A549 (cell line): ENCODE measurements around the gene LAMA1. TPM values are rescaled to one million over a fixed set of nuclear protein-coding genes. Genes with fewer than 3 reads are reported as not detected.

ENCODE experiments used
- ATAC-seq, 2 experiments: fragments of 200-7000 bp in 1 of 2; fragments of >200 bp in 1 of 2; cut with Nextera tagmentation in 1 of 2; cut with Tn5 transposase in 1 of 2; 3 replicates each; pipeline versions ENCODE4 v1.8.0 to v1.9.1; 2018 to 2020; ENCODE audit warnings: mild to moderate bottlenecking in 1 of 2, moderate library complexity in 1 of 2
- CTCF ChIA-PET: fragments of 300-600 bp; sonication (Branson Sonifier 250); formaldehyde crosslinking; extraction: SDS; loops from one replicate; lab custom pipeline; 2021; ENCODE audit warnings: antibody characterized with exemption, inconsistent platforms; lab: Yijun Ruan, JAX
- POLR2A ChIA-PET: fragments of 350-600 bp; formaldehyde crosslinking; extraction: SDS; loops from one replicate; lab custom pipeline; 2021; ENCODE audit warnings: antibody characterized with exemption, inconsistent platforms; lab: Yijun Ruan, JAX
- DNase-seq, 2 experiments: peaks; one replicate each; pipeline versions ENCODE4 v3.0.0 to v3.0.0-alpha.2; 2011 to 2016; ENCODE audit warnings: low read depth in 1 of 2, low spot score in 1 of 2
- FAIRE-seq: peaks from 2 replicates; lab custom pipeline; 2011; peaks lifted over from hg19 to GRCh38; lab: Jason Lieb, UNC
- H3K27ac ChIP-seq, 2 experiments: fragments of >200 bp; sonication (Bioruptor Twin); formaldehyde crosslinking; 3 replicates each; pipeline ENCODE4 v1.5.1; 2016 to 2017
- H3K4me1 ChIP-seq: fragments of >200 bp; sonication (Bioruptor Twin); formaldehyde crosslinking; 3 replicates; pipeline ENCODE4 v1.6.1; 2016
- H3K4me2 ChIP-seq: fragments of >200 bp; sonication (Bioruptor Twin); formaldehyde crosslinking; 3 replicates; pipeline ENCODE4 v1.6.1; 2016
- H3K4me3 ChIP-seq: fragments of >200 bp; sonication (Bioruptor Twin); formaldehyde crosslinking; 3 replicates; pipeline ENCODE4 v1.5.1; 2016
- H3K9me3 ChIP-seq: fragments of >200 bp; sonication (Bioruptor Twin); formaldehyde crosslinking; 3 replicates; pipeline ENCODE4 v1.6.1; 2016
- CEBPB ChIP-seq, 2 experiments: fragments of >200 bp in 1 of 2; sonication (Bioruptor Twin) in 1 of 2; formaldehyde crosslinking in 1 of 2; IDR thresholded peaks; 2 replicates each; pipeline ENCODE4 v1.6.1; 2012 to 2016
- CHD4 ChIP-seq: fragments of 200-600 bp; sonication (generic); IDR thresholded peaks from 2 replicates; pipeline ENCODE4 v1.6.1; 2016; ENCODE audit warnings: antibody characterized with exemption, mild to moderate bottlenecking, borderline replicate concordance
- FOXS1 ChIP-seq: fragments of 250-450 bp; sonication (Bioruptor Pico); IDR thresholded peaks from 2 replicates; pipeline ENCODE4 v1.5.0; 2020; ENCODE audit warnings: mild to moderate bottlenecking, moderate library complexity
- HOXA7 ChIP-seq: fragments of 250-450 bp; sonication (Bioruptor Pico); IDR thresholded peaks from 2 replicates; pipeline ENCODE4 v1.5.0; 2020; ENCODE audit warnings: mild to moderate bottlenecking, moderate library complexity
- RCOR1 ChIP-seq: fragments of 150-350 bp; IDR thresholded peaks from 2 replicates; pipeline ENCODE4 v1.6.1; 2014; ENCODE audit warnings: antibody characterized with exemption, low read length, low read depth
- SREBF2 ChIP-seq: fragments of 450-650 bp; IDR thresholded peaks from 2 replicates; pipeline ENCODE4 v1.6.1; 2014; ENCODE audit warnings: mild to moderate bottlenecking, moderate library complexity
- TP53 ChIP-seq: fragments of 250-450 bp; sonication (Bioruptor Pico); IDR thresholded peaks from 2 replicates; pipeline ENCODE4 v1.5.0; 2021; ENCODE audit warnings: mild to moderate bottlenecking, moderate library complexity
- ZFP36 ChIP-seq: fragments of 450-650 bp; IDR thresholded peaks from 2 replicates; pipeline ENCODE4 v1.6.1; 2014; ENCODE audit warnings: borderline replicate concordance; ENCODE audit not compliant: partially characterized antibody
- WGBS: methylation state at CpG from one replicate; pipeline ENCODE4 v1.1.6; 2017; ENCODE audit errors: missing lambda C conversion rate; 5-methylcytosine and 5-hydroxymethylcytosine counted together
- polyA plus RNA-seq, 4 experiments: library from polyadenylated mRNA; depleted of rRNA in 3 of 4; stranded (reverse); fragments of >200 nt; fragmentation: RNase III in 1 of 4; extraction: RNeasy Plus Mini Kit Qiagen cat#74134 plus additional on column Dnase treatment in 1 of 4; gene quantifications; 2 replicates in 3 of 4; 3 replicates in 1 of 4; pipeline ENCODE4 v1.2.3, GENCODE V29; 2011 to 2017
- small RNA-seq, 6 experiments: library from RNA; depleted of rRNA; stranded (forward); fragments of <200 nt; gene quantifications; one replicate each; pipeline ENCODE3, GENCODE V24; 2012
- TF ChIP-seq, protein P1 (sequence below): fragments of 150-350 bp; IDR thresholded peaks from 2 replicates; pipeline ENCODE4 v1.6.1; 2014; ENCODE audit warnings: low read depth, mild to moderate bottlenecking, low read length
- TF ChIP-seq, protein P2 (sequence below): IDR thresholded peaks from 2 replicates; pipeline ENCODE4 v1.6.1; 2012
- TF ChIP-seq, protein P3 (sequence below): fragments of >200 bp; sonication (Bioruptor Twin); formaldehyde crosslinking; IDR thresholded peaks from 3 replicates; pipeline ENCODE4 v1.5.1; 2016

LAMA1 gene
- polyA plus RNA-seq, 2 of the 4 experiments (the other 2 are of a cell fraction): 0.05 to 0.06 TPM

DNA sequence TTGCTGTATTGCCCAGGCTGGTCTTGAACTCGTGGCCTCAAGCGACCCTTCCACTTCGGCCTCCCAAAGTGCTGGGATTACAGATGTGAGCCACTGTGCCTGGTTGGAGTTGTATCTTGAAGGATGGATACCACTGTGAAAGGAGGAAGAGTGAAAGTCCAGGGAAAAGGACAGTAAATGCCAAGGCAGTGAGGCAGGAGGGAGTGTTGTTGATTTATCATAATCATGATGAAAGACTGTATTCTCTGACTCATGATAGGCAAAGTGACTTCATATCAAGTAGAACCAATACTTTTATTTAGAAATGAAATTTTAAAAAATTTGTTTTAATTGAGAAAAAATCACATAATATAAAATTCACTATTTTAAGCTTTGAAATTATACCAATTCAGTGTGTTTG lies 225.8 kb downstream of the LAMA1 start:
- no peak for ATAC-seq
- WGBS: no CpG with 5 or more reads among the region's 3 CpGs
- CTCF ChIA-PET: no interaction called here
- no peak overlapping the region for H3K4me3 ChIP-seq
- no peaks in the 10 kb centered on the region for H3K4me1 ChIP-seq
- POLR2A ChIA-PET: no interaction called here
- H3K4me2 ChIP-seq: no peak overlapping the region
- H3K9me3 ChIP-seq: no peaks in the 10 kb centered on the region
- TF ChIP-seq FOXS1 (CRISPR knock-in tag) (no peak), TP53 (no peak), ZFP36 (no peak), RCOR1 (no peak), CHD4 (no peak), CEBPB (IDR thresholded peaks at IDR 0.05) (no peak), HOXA7 (CRISPR knock-in tag) (no peak), SREBF2 (no peak)
- TF ChIP-seq, protein P1, sequence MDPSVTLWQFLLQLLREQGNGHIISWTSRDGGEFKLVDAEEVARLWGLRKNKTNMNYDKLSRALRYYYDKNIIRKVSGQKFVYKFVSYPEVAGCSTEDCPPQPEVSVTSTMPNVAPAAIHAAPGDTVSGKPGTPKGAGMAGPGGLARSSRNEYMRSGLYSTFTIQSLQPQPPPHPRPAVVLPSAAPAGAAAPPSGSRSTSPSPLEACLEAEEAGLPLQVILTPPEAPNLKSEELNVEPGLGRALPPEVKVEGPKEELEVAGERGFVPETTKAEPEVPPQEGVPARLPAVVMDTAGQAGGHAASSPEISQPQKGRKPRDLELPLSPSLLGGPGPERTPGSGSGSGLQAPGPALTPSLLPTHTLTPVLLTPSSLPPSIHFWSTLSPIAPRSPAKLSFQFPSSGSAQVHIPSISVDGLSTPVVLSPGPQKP: no peak
- TF ChIP-seq, protein P2, sequence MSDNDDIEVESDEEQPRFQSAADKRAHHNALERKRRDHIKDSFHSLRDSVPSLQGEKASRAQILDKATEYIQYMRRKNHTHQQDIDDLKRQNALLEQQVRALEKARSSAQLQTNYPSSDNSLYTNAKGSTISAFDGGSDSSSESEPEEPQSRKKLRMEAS: no peak
- TF ChIP-seq, protein P3, sequence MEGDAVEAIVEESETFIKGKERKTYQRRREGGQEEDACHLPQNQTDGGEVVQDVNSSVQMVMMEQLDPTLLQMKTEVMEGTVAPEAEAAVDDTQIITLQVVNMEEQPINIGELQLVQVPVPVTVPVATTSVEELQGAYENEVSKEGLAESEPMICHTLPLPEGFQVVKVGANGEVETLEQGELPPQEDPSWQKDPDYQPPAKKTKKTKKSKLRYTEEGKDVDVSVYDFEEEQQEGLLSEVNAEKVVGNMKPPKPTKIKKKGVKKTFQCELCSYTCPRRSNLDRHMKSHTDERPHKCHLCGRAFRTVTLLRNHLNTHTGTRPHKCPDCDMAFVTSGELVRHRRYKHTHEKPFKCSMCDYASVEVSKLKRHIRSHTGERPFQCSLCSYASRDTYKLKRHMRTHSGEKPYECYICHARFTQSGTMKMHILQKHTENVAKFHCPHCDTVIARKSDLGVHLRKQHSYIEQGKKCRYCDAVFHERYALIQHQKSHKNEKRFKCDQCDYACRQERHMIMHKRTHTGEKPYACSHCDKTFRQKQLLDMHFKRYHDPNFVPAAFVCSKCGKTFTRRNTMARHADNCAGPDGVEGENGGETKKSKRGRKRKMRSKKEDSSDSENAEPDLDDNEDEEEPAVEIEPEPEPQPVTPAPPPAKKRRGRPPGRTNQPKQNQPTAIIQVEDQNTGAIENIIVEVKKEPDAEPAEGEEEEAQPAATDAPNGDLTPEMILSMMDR: no peak
- DNase-seq: no peak
- no peak overlapping the region for H3K27ac ChIP-seq
- no peak for FAIRE-seq

Small RNA genes within 50 kb of the gene (small RNA-seq; reads per million reads assigned to genes)
- gene RNU6-916P: 0 reads per million in 6 experiments

Other genes starting within 250 kb of the LAMA1 start
- not detected in 2 replicates for gene LRRC30, start 113.3 kb upstream of the LAMA1 start, polyA plus RNA-seq (2011; rRNA removed)
- not detected in 3 replicates for gene LRRC30, start 113.3 kb upstream of the LAMA1 start, polyA plus RNA-seq (2017; fragmentation: RNase III; extraction: RNeasy Plus Mini Kit Qiagen cat#74134 plus additional on column Dnase treatment)